Measurements from ENCODE around the gene COA4.
"Not testable (repeated sequence)": the region's sequence is repeated elsewhere in the genome, so short reads cannot be mapped to it uniquely, and the experiment has no call there.

GRCh38 chr11:73880449-73880848 is 3.8 kb upstream of the COA4 start:
- not testable (repeated sequence) for TF ChIP-seq CTCF (conservative IDR thresholded peaks at IDR 0.05); ZFX (IDR thresholded peaks at IDR 0.05)

Measured in C4-2B (cell line).